Measurements from ENCODE around the gene TTLL6. TPM values are rescaled to one million over a fixed set of nuclear protein-coding genes. Genes with fewer than 3 reads are reported as not detected.

TTLL6 gene
- total RNA-seq, 4 donors from 2014 or later, result under 0.01 to 1.1 (median 0.29) TPM; not detected in 1

DNA sequence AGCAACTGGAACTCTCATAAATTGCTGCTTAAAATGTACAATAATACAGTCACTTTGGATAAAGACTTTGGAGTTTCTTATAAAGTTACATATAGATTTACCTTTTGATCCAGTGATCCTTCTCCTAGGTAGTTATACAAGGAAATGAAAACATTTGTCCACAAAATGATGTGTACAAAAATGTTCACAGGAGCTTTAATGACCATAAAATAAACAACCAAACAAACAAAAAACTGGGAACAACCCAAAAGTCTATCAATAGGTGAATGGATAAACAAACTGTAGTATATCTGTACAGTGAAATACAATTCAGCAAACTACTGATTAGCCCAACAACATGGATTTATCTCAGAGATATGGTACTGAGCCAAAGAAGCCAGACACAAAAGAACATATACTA lies 37.6 kb downstream of the TTLL6 start:
- Histone ChIP-seq H3K36me3 (no peaks in the 10 kb centered on the region), H3K9me3 (peaks cover 0 to 4% (median 0%) of the 10 kb centered on the region in 4 donors), H3K27ac (replicated peaks in 1 of 4) (no peak overlapping the region), H3K4me1 (no peaks in the 10 kb centered on the region), H3K27me3 (peaks cover 0 to 38% (median 4%) of the 10 kb centered on the region in 4 donors), H3K4me3 (no peak overlapping the region)
- intact Hi-C loops (cut with DNase I), result no loop called here
- DNase-seq (ENCODE audit: extremely low spot score), result no peak
- TF ChIP-seq CTCF (IDR thresholded peaks at IDR 0.05), result no peak
- no peak for TF ChIP-seq EP300 (IDR thresholded peaks at IDR 0.05)
- no peak for TF ChIP-seq POLR2A (IDR thresholded peaks at IDR 0.05; ENCODE audit: low read depth)
- no peak for TF ChIP-seq POLR2AphosphoS5 (IDR thresholded peaks at IDR 0.05)

GRCh38 chr17:48776602-48777001 lies 40.4 kb downstream of the TTLL6 start:
- H3K36me3 ChIP-seq, result no peaks in the 10 kb centered on the region
- peaks cover 0 to 4% (median 0%) of the 10 kb centered on the region in 4 donors for H3K9me3 ChIP-seq
- H3K27me3 ChIP-seq, result peaks cover 0 to 55% (median 4%) of the 10 kb centered on the region in 4 donors
- H3K4me3 ChIP-seq, result no peak overlapping the region
- H3K4me1 ChIP-seq, result no peaks in the 10 kb centered on the region
- no peak for DNase-seq (ENCODE audit: extremely low spot score)
- TF ChIP-seq CTCF (IDR thresholded peaks at IDR 0.05) (no peak), POLR2AphosphoS5 (IDR thresholded peaks at IDR 0.05) (no peak), EP300 (IDR thresholded peaks at IDR 0.05) (no peak), POLR2A (IDR thresholded peaks at IDR 0.05; ENCODE audit: low read depth) (no peak)
- intact Hi-C loops (cut with DNase I), result no loop called here
- no peak overlapping the region for H3K27ac ChIP-seq (replicated peaks in 1 of 4)

DNA sequence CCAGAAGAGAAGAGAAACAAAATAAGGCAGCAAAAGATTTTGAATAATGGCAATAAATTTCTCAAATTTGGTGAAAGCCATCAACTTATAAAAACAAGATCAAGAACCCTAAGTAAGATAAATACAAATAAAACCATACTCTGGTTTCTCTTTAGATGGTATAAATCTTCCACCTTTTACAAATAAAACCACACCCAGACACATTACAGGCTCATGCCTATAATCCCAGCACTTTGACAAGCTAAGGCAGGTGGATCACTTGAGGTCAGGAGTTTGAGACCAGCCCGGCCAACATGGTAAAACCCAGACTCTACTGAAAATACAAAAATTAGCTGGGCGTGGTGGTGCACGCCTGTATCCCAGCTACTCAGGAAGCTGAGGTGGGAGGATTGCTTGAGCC lies 43.8 kb downstream of the TTLL6 start:
- TF ChIP-seq EP300 (IDR thresholded peaks at IDR 0.05), result no peak
- TF ChIP-seq POLR2AphosphoS5 (IDR thresholded peaks at IDR 0.05), result no peak
- TF ChIP-seq POLR2A (IDR thresholded peaks at IDR 0.05; ENCODE audit: low read depth), result no peak
- TF ChIP-seq CTCF (IDR thresholded peaks at IDR 0.05), result no peak
- H3K27me3 ChIP-seq, result peaks cover 0 to 74% (median 3%) of the 10 kb centered on the region in 4 donors
- no peak for DNase-seq (ENCODE audit: extremely low spot score)
- 86% methylated on average over 3 of the region's 3 CpGs for WGBS
- intact Hi-C loops (cut with DNase I), result no loop called here
- H3K4me1 ChIP-seq, result no peaks in the 10 kb centered on the region
- peaks cover 0 to 4% (median 0%) of the 10 kb centered on the region in 4 donors for H3K9me3 ChIP-seq
- no peak overlapping the region for H3K4me3 ChIP-seq
- H3K36me3 ChIP-seq, result no peaks in the 10 kb centered on the region
- H3K27ac ChIP-seq (replicated peaks in 1 of 4), result no peak overlapping the region

DNA sequence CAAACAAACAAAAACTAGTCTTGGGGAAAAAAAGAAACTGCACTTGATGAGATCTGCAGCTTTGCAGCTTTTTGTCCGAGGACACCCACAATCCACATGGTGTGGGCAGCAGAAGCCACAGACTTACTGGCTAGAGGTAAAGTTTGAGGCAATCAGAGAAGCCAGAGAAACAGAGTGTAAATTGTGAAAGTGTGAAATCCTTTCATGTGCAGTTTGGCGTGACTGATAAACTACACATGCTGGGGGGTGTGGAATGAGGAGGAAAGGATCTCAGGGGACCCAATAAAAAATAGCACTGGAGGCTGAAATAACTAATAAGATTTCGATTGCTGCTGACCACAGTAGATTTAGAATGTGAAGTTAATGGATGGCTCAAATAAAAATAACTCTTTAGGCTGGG lies 46.1 kb downstream of the TTLL6 start:
- no peak for TF ChIP-seq CTCF (IDR thresholded peaks at IDR 0.05)
- TF ChIP-seq POLR2AphosphoS5 (IDR thresholded peaks at IDR 0.05), result no peak
- TF ChIP-seq POLR2A (IDR thresholded peaks at IDR 0.05; ENCODE audit: low read depth), result no peak
- no peak for TF ChIP-seq EP300 (IDR thresholded peaks at IDR 0.05)
- 62% methylated on average over 3 of the region's 3 CpGs for WGBS

GRCh38 chr17:48769009-48769675 lies 47.9 kb downstream of the TTLL6 start:
- H3K27me3 ChIP-seq, result peaks cover 0 to 57% (median 0%) of the 10 kb centered on the region in 4 donors
- intact Hi-C loops (cut with DNase I), result no loop called here
- no peaks in the 10 kb centered on the region for H3K4me1 ChIP-seq
- TF ChIP-seq POLR2AphosphoS5 (IDR thresholded peaks at IDR 0.05) (no peak), EP300 (IDR thresholded peaks at IDR 0.05) (no peak), POLR2A (IDR thresholded peaks at IDR 0.05; ENCODE audit: low read depth) (no peak), CTCF (IDR thresholded peaks at IDR 0.05) (no peak)
- H3K36me3 ChIP-seq, result no peaks in the 10 kb centered on the region
- DNase-seq (ENCODE audit: extremely low spot score), result no peak
- H3K4me3 ChIP-seq, result no peak overlapping the region
- no peak overlapping the region for H3K27ac ChIP-seq (replicated peaks in 1 of 4)
- no peaks in the 10 kb centered on the region for H3K9me3 ChIP-seq
- 79% methylated on average over 3 of the region's 5 CpGs for WGBS

More for the DNA sequence above, 46.1 kb downstream of the TTLL6 start:
- intact Hi-C loops (cut with DNase I), result no loop called here
- H3K27me3 ChIP-seq, result peaks cover 0 to 58% (median 0%) of the 10 kb centered on the region in 4 donors
- no peaks in the 10 kb centered on the region for H3K36me3 ChIP-seq
- no peaks in the 10 kb centered on the region for H3K4me1 ChIP-seq
- peaks cover 0 to 2% (median 0%) of the 10 kb centered on the region in 4 donors for H3K9me3 ChIP-seq
- H3K4me3 ChIP-seq, result no peak overlapping the region
- no peak for DNase-seq (ENCODE audit: extremely low spot score)
- H3K27ac ChIP-seq (replicated peaks in 1 of 4), result no peak overlapping the region

All from esophagus muscularis mucosa (tissue), 4 donors.